ACHN (cell line): Measurements from ENCODE around the gene MMP17.
A peak's percentile ranks its signal among the peaks of the same experiment; 100 is the strongest.

Experiments used
- DNase-seq: peaks from one replicate; pipeline ENCODE4 v3.0.0-alpha.2; 2015
- in situ Hi-C: cut with HindIII; loops from 2 replicates; pipeline ENCODE4 v1.10.0; 2017; ENCODE audit warnings: low sequenced_read_pairs, low pct_ligation_motif_present, low pct_unique_long_range_greater_than_20kb

The MMP17 gene

GRCh38 chr12:131856366-131857097, 28.3 kb downstream of the MMP17 start:
- no peak for DNase-seq
- in situ Hi-C loops: no loop called here

- DNase-seq: no peak
- in situ Hi-C loops: no loop called here
These were observed 30.0 kb downstream of the MMP17 start for GRCh38 chr12:131857908-131858850.

- no peak for DNase-seq
- in situ Hi-C loops: no loop called here
These were observed 32.5 kb downstream of the MMP17 start for GRCh38 chr12:131860472-131861260.

GRCh38 chr12:131861261-131862083, 33.3 kb downstream of the MMP17 start:
- DNase-seq: no peak
- in situ Hi-C loops: no loop called here

- no peak for DNase-seq
These were observed 33.9 kb downstream of the MMP17 start for GRCh38 chr12:131862084-131862441.

GRCh38 chr12:131862600-131862993, 34.4 kb downstream of the MMP17 start:
- in situ Hi-C loops: no loop called here
- DNase-seq: no peak

More at GRCh38 chr12:131862084-131862441, 33.9 kb downstream of the MMP17 start:
- in situ Hi-C loops: no loop called here

- in situ Hi-C loops: no loop called here
- DNase-seq: no peak
These were observed 35.0 kb downstream of the MMP17 start for GRCh38 chr12:131862994-131863710.

- in situ Hi-C loops: no loop called here
- DNase-seq: no peak
These were observed 35.7 kb downstream of the MMP17 start for GRCh38 chr12:131863711-131864396.

GRCh38 chr12:131864469-131864868, 36.3 kb downstream of the MMP17 start:
- no peak for DNase-seq
- in situ Hi-C loops: no loop called here

GRCh38 chr12:131865180-131865875, 37.1 kb downstream of the MMP17 start:
- peak; percentile 97 for DNase-seq

GRCh38 chr12:131867471-131867870, 39.3 kb downstream of the MMP17 start:
- in situ Hi-C loops: no loop called here

More at GRCh38 chr12:131865180-131865875, 37.1 kb downstream of the MMP17 start:
- in situ Hi-C loops: no loop called here

GRCh38 chr12:131867891-131868675, 39.9 kb downstream of the MMP17 start:
- peak; percentile 28 for DNase-seq
- in situ Hi-C loops: no loop called here

More at GRCh38 chr12:131867471-131867870, 39.3 kb downstream of the MMP17 start:
- DNase-seq: no peak

GRCh38 chr12:131869871-131870418, 41.8 kb downstream of the MMP17 start:
- in situ Hi-C loops: no loop called here
- peak; percentile 57 for DNase-seq

GRCh38 chr12:131871677-131872076, 43.5 kb downstream of the MMP17 start:
- no peak for DNase-seq
- in situ Hi-C loops: no loop called here
